NCI-H2196 treated with DMSO at 0.1 percent for 48 hours (cell line): ENCODE data around the gene ATP6V0C.
"Not testable (repeated sequence)": the region's sequence is repeated elsewhere in the genome, so short reads cannot be mapped to it uniquely, and the experiment has no call there.

Experiments
- DNase-seq: peaks from one replicate; lab custom pipeline; 2025; ENCODE audit not compliant: unreplicated experiment; lab: John Stamatoyannopoulos, UW

The ATP6V0C gene

GRCh38 chr16:2540912-2541311 lies 27.2 kb downstream of the ATP6V0C start:
- DNase-seq, result not testable (repeated sequence)

GRCh38 chr16:2541409-2541808 lies 27.7 kb downstream of the ATP6V0C start:
- not testable (repeated sequence) for DNase-seq

GRCh38 chr16:2543771-2544170 lies 30.0 kb downstream of the ATP6V0C start:
- not testable (repeated sequence) for DNase-seq

GRCh38 chr16:2550283-2550878 lies 36.6 kb downstream of the ATP6V0C start:
- DNase-seq, result not testable (repeated sequence)

GRCh38 chr16:2551420-2551889 lies 37.7 kb downstream of the ATP6V0C start:
- not testable (repeated sequence) for DNase-seq

GRCh38 chr16:2554709-2555425 lies 41.1 kb downstream of the ATP6V0C start:
- not testable (repeated sequence) for DNase-seq

- not testable (repeated sequence) for DNase-seq
Measured at GRCh38 chr16:2557150-2557549, 43.4 kb downstream of the ATP6V0C start.

GRCh38 chr16:2560131-2560797 lies 46.5 kb downstream of the ATP6V0C start:
- DNase-seq, result not testable (repeated sequence)

- DNase-seq, result not testable (repeated sequence)
Measured at GRCh38 chr16:2560798-2561133, 47.0 kb downstream of the ATP6V0C start.

GRCh38 chr16:2567506-2567905 lies 53.8 kb downstream of the ATP6V0C start:
- DNase-seq, result not testable (repeated sequence)

- not testable (repeated sequence) for DNase-seq
Measured at GRCh38 chr16:2568573-2568972, 54.8 kb downstream of the ATP6V0C start.
